Measurements from ENCODE around the gene B3GAT1. TPM values are rescaled to one million over a fixed set of nuclear protein-coding genes. Genes with fewer than 3 reads are reported as not detected.

The B3GAT1 gene
- total RNA-seq, 4 donors from 2014 or later, result 0.13 to 0.66 (median 0.35) TPM

GRCh38 chr11:134363161-134363560 lies 48.9 kb downstream of the B3GAT1 start:
- WGBS, result 98% methylated on average over 7 of the region's 9 CpGs
- no peak for DNase-seq (ENCODE audit: extremely low spot score)

DNA sequence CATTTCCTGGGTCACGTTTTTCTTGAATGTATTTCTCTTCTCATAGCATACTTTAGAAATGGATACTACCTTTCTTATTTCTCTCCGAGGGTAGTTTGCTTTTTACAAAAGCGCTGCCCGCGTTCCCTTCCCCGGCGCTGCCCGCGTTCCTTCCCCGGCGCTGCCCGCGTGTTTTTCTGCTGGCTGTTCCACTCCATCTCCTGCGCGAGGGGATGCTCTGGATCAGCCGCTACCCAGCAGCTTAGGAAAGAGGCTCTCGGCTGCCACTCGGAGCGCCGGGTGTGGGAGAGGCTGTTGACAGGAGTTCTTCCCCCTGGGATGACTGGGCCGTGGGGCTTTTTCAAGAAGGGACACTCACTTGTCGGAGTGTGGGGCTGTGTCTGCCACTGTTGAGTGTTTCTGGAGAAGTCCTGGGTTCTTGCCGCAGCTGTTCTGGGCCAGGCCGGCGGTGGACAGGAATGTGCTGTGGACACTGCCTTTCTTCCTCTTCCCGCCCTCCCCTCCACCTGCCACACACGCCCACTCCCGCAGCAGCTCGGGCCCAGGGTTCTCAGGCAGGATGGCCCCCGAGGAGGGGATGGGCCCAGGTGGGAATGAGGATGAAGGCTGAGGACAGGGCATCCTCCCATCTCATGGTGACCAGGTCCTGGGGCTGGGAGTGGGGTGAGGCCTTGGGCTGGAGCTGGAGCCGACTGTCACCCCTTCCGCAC lies 49.7 kb downstream of the B3GAT1 start:
- Histone ChIP-seq H3K36me3 (no peaks in the 10 kb centered on the region), H3K4me3 (no peak overlapping the region), H3K27ac (replicated peaks in 1 of 4) (no peak overlapping the region), H3K4me1 (peaks cover 0 to 6% (median 3%) of the 10 kb centered on the region in 4 donors), H3K27me3 (peaks cover 0 to 16% (median 0%) of the 10 kb centered on the region in 4 donors), H3K9me3 (no peaks in the 10 kb centered on the region)
- TF ChIP-seq EP300 (IDR thresholded peaks at IDR 0.05), result no peak
- no peak for TF ChIP-seq POLR2AphosphoS5 (IDR thresholded peaks at IDR 0.05)
- TF ChIP-seq POLR2A (IDR thresholded peaks at IDR 0.05; ENCODE audit: low read depth), result no peak
- TF ChIP-seq, protein P1, sequence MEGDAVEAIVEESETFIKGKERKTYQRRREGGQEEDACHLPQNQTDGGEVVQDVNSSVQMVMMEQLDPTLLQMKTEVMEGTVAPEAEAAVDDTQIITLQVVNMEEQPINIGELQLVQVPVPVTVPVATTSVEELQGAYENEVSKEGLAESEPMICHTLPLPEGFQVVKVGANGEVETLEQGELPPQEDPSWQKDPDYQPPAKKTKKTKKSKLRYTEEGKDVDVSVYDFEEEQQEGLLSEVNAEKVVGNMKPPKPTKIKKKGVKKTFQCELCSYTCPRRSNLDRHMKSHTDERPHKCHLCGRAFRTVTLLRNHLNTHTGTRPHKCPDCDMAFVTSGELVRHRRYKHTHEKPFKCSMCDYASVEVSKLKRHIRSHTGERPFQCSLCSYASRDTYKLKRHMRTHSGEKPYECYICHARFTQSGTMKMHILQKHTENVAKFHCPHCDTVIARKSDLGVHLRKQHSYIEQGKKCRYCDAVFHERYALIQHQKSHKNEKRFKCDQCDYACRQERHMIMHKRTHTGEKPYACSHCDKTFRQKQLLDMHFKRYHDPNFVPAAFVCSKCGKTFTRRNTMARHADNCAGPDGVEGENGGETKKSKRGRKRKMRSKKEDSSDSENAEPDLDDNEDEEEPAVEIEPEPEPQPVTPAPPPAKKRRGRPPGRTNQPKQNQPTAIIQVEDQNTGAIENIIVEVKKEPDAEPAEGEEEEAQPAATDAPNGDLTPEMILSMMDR (IDR thresholded peaks at IDR 0.05), result no peak
- no peak for DNase-seq (ENCODE audit: extremely low spot score)
- 92% methylated on average over 32 of the region's 32 CpGs for WGBS
- intact Hi-C loops (cut with DNase I), result no loop called here

More at GRCh38 chr11:134363161-134363560, 48.9 kb downstream of the B3GAT1 start:
- no peaks in the 10 kb centered on the region for H3K9me3 ChIP-seq
- no peaks in the 10 kb centered on the region for H3K36me3 ChIP-seq
- H3K4me1 ChIP-seq, result peaks cover 0 to 6% (median 3%) of the 10 kb centered on the region in 4 donors
- TF ChIP-seq POLR2A (IDR thresholded peaks at IDR 0.05; ENCODE audit: low read depth) (no peak), EP300 (IDR thresholded peaks at IDR 0.05) (no peak), POLR2AphosphoS5 (IDR thresholded peaks at IDR 0.05) (no peak)
- TF ChIP-seq, protein P1 (IDR thresholded peaks at IDR 0.05), result no peak
- H3K27ac ChIP-seq (replicated peaks in 1 of 4), result no peak overlapping the region
- no peak overlapping the region for H3K4me3 ChIP-seq
- intact Hi-C loops (cut with DNase I), result no loop called here
- peaks cover 0 to 16% (median 0%) of the 10 kb centered on the region in 4 donors for H3K27me3 ChIP-seq

- H3K27ac ChIP-seq (replicated peaks in 1 of 4), result no peak overlapping the region
- no peak overlapping the region for H3K4me3 ChIP-seq
- H3K36me3 ChIP-seq, result no peaks in the 10 kb centered on the region
- TF ChIP-seq POLR2A (IDR thresholded peaks at IDR 0.05; ENCODE audit: low read depth) (no peak), EP300 (IDR thresholded peaks at IDR 0.05) (no peak), POLR2AphosphoS5 (IDR thresholded peaks at IDR 0.05) (no peak)
- TF ChIP-seq, protein P1 (IDR thresholded peaks at IDR 0.05), result no peak
- WGBS, result 81% methylated on average over 25 of the region's 26 CpGs
- intact Hi-C loops (cut with DNase I), result no loop called here
- H3K27me3 ChIP-seq, result peaks cover 0 to 16% (median 0%) of the 10 kb centered on the region in 4 donors
- no peaks in the 10 kb centered on the region for H3K9me3 ChIP-seq
- peaks cover 0 to 6% (median 3%) of the 10 kb centered on the region in 4 donors for H3K4me1 ChIP-seq
- no peak for DNase-seq (ENCODE audit: extremely low spot score)
Measured at GRCh38 chr11:134361661-134362060, 50.4 kb downstream of the B3GAT1 start.

GRCh38 chr11:134360050-134360835 lies 51.8 kb downstream of the B3GAT1 start:
- H3K4me1 ChIP-seq, result peaks cover 0 to 6% (median 3%) of the 10 kb centered on the region in 4 donors
- 32% methylated on average over 22 of the region's 30 CpGs for WGBS
- H3K27me3 ChIP-seq, result peaks cover 0 to 16% (median 0%) of the 10 kb centered on the region in 4 donors
- intact Hi-C loops (cut with DNase I), result no loop called here
- H3K36me3 ChIP-seq, result no peaks in the 10 kb centered on the region
- TF ChIP-seq POLR2AphosphoS5 (IDR thresholded peaks at IDR 0.05), result peak in 1 of 2 donors; percentile 20
- TF ChIP-seq POLR2A (IDR thresholded peaks at IDR 0.05; ENCODE audit: low read depth), result no peak
- TF ChIP-seq, protein P1 (IDR thresholded peaks at IDR 0.05), result peak; percentile 76 to 93 (median 81)
- H3K4me3 ChIP-seq, result no peak overlapping the region
- H3K9me3 ChIP-seq, result no peaks in the 10 kb centered on the region
- no peak overlapping the region for H3K27ac ChIP-seq (replicated peaks in 1 of 4)
- DNase-seq (ENCODE audit: extremely low spot score), result no peak
